ENCODE measurements around the gene MICALL1.
A peak's percentile ranks its signal among the peaks of the same experiment; 100 is the strongest.

MICALL1 gene

GRCh38 chr22:37976547-37976946 lies 70.5 kb downstream of the MICALL1 start:
- no peak overlapping the region for H3K4me3 ChIP-seq (ENCODE audit: control insufficient read depth, low read depth, low read length)
- TF ChIP-seq, protein P1, sequence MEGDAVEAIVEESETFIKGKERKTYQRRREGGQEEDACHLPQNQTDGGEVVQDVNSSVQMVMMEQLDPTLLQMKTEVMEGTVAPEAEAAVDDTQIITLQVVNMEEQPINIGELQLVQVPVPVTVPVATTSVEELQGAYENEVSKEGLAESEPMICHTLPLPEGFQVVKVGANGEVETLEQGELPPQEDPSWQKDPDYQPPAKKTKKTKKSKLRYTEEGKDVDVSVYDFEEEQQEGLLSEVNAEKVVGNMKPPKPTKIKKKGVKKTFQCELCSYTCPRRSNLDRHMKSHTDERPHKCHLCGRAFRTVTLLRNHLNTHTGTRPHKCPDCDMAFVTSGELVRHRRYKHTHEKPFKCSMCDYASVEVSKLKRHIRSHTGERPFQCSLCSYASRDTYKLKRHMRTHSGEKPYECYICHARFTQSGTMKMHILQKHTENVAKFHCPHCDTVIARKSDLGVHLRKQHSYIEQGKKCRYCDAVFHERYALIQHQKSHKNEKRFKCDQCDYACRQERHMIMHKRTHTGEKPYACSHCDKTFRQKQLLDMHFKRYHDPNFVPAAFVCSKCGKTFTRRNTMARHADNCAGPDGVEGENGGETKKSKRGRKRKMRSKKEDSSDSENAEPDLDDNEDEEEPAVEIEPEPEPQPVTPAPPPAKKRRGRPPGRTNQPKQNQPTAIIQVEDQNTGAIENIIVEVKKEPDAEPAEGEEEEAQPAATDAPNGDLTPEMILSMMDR (IDR thresholded peaks at IDR 0.05; ENCODE audit: control insufficient read depth, insufficient read depth, low read depth, low read length, missing control alignments) = no peak
- DNase-seq (ENCODE audit: low read depth) = no peak

GRCh38 chr22:37979782-37980181 lies 73.7 kb downstream of the MICALL1 start:
- no peak for DNase-seq (ENCODE audit: low read depth)
- TF ChIP-seq, protein P1 (IDR thresholded peaks at IDR 0.05; ENCODE audit: control insufficient read depth, insufficient read depth, low read depth, low read length, missing control alignments) = no peak
- H3K4me3 ChIP-seq (ENCODE audit: control insufficient read depth, low read depth, low read length) = no peak overlapping the region

- TF ChIP-seq, protein P1 (IDR thresholded peaks at IDR 0.05; ENCODE audit: control insufficient read depth, insufficient read depth, low read depth, low read length, missing control alignments) = no peak
- no peak overlapping the region for H3K4me3 ChIP-seq (ENCODE audit: control insufficient read depth, low read depth, low read length)
Observed at GRCh38 chr22:37981282-37982011, 75.3 kb downstream of the MICALL1 start.

DNA sequence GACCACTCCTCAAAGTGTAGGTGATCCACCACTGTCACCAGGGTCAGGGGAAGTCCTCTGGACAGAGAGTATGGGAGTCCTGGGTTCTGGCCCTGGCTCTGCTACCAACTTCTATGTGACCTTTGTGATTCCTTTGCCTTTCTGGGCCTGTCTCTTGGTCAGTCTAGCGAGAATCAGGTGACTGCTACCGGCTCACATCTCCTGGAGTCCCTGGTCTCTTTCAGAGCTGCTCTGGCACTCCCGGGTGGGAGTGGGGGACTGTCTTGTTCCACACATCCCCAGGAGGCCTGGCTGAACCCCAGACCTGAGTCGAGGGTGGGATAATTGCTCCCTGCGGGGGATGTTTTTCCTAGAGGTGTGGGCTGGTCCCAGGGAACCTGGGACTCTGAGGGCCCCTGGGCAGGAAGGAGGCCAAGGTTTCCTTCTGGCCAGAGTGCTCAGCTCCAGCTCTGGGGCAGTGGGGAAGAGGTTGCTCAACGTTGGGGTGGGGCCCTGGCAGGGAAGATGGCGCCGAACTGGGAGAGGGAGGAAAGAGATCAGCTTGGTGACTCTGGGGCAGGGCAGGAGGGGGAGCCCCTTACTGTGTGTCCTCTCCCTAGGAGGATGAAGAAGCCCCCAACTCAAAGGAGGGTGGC lies 76.2 kb downstream of the MICALL1 start:
- no peak for DNase-seq (ENCODE audit: low read depth)
- TF ChIP-seq, protein P1 (IDR thresholded peaks at IDR 0.05; ENCODE audit: control insufficient read depth, insufficient read depth, low read depth, low read length, missing control alignments) = no peak
- no peak overlapping the region for H3K4me3 ChIP-seq (ENCODE audit: control insufficient read depth, low read depth, low read length)

More at GRCh38 chr22:37981282-37982011, 75.3 kb downstream of the MICALL1 start:
- DNase-seq (ENCODE audit: low read depth) = no peak

GRCh38 chr22:37982938-37983859 lies 77.1 kb downstream of the MICALL1 start:
- TF ChIP-seq, protein P1 (IDR thresholded peaks at IDR 0.05; ENCODE audit: control insufficient read depth, insufficient read depth, low read depth, low read length, missing control alignments) = peak; percentile 21
- no peak for DNase-seq (ENCODE audit: low read depth)
- H3K4me3 ChIP-seq (ENCODE audit: control insufficient read depth, low read depth, low read length) = no peak overlapping the region
